ENCODE measurements around the gene NLRC5. TPM values are rescaled to one million over a fixed set of nuclear protein-coding genes. Genes with fewer than 3 reads are reported as not detected.

Gene NLRC5
- total RNA-seq, 4 donors from 2014 or later = 20.6 to 189 (median 43.2) TPM

GRCh38 chr16:57041182-57042156 is 52.1 kb downstream of the NLRC5 start:
- no peak for TF ChIP-seq CTCF (IDR thresholded peaks at IDR 0.05)
- no peak for ATAC-seq (ENCODE audit: low FRiP score)

GRCh38 chr16:57042157-57043111 is 53.1 kb downstream of the NLRC5 start:
- no peak for DNase-seq (ENCODE audit: low spot score)
- TF ChIP-seq CTCF (IDR thresholded peaks at IDR 0.05) = no peak
- ATAC-seq (ENCODE audit: low FRiP score) = no peak

More at GRCh38 chr16:57041182-57042156, 52.1 kb downstream of the NLRC5 start:
- DNase-seq (ENCODE audit: low spot score) = no peak

GRCh38 chr16:57043248-57043647 is 53.9 kb downstream of the NLRC5 start:
- ATAC-seq (ENCODE audit: low FRiP score) = no peak
- no peak for DNase-seq (ENCODE audit: low spot score)
- no peak for TF ChIP-seq CTCF (IDR thresholded peaks at IDR 0.05)

- TF ChIP-seq CTCF (IDR thresholded peaks at IDR 0.05) = no peak
- no peak for ATAC-seq (ENCODE audit: low FRiP score)
- DNase-seq (ENCODE audit: low spot score) = no peak
Measured at GRCh38 chr16:57044931-57045693, 55.8 kb downstream of the NLRC5 start.

- DNase-seq (ENCODE audit: low spot score) (peak; percentile 30), ATAC-seq (ENCODE audit: low FRiP score) (peak; percentile 62)
- no peak for TF ChIP-seq CTCF (IDR thresholded peaks at IDR 0.05)
Measured at GRCh38 chr16:57045694-57046381, 56.5 kb downstream of the NLRC5 start.

- no peak for TF ChIP-seq CTCF (IDR thresholded peaks at IDR 0.05)
- DNase-seq (ENCODE audit: low spot score) (no peak), ATAC-seq (ENCODE audit: low FRiP score) (no peak)
Measured at GRCh38 chr16:57048095-57048494, 58.7 kb downstream of the NLRC5 start.

All from omental fat pad (tissue), 4 donors.